Lower leg skin (tissue), 4 donors: ENCODE results near the gene C2orf76. TPM values are rescaled to one million over a fixed set of nuclear protein-coding genes. Genes with fewer than 3 reads are reported as not detected.

Source experiments
- DNase-seq, 2 donors: peaks; one replicate each; pipeline ENCODE4 v3.0.0-alpha.2; 2019; ENCODE audit warnings: low spot score in 2 of 2
- H3K4me3 ChIP-seq: fragments of 200-600 bp; sonication (generic); 2 replicates; pipeline ENCODE4 v1.5.1; 2017; ENCODE audit warnings: mild to moderate bottlenecking, low read depth; ENCODE audit not compliant: poor library complexity, severe bottlenecking
- POLR2A ChIP-seq, 2 donors: fragments of 450-650 bp; IDR thresholded peaks; one replicate each; pipeline ENCODE4 v1.6.1; 2016 to 2017; ENCODE audit warnings: antibody characterized with exemption in 2 of 2, mild to moderate bottlenecking in 1 of 2, moderate library complexity in 1 of 2
- WGBS, 2 donors: methylation state at CpG; one replicate each; pipeline ENCODE4 v1.1.5; 2018; 5-methylcytosine and 5-hydroxymethylcytosine counted together
- intact Hi-C: fragments of 100-400 bp; cut with DNase I; formaldehyde crosslinking; loops from one replicate; pipeline ENCODE4 v1.15.0; 2023; ENCODE audit warnings: low total_unique reads
- total RNA-seq, 4 donors: library from RNA; depleted of rRNA; stranded (reverse); fragments of >200 nt; gene quantifications; one replicate each; pipeline ENCODE4 v1.1.0, GENCODE V29; 2016
- TF ChIP-seq, protein P1 (sequence below), 3 donors: fragments of 450-650 bp; IDR thresholded peaks; one replicate each; pipeline ENCODE4 v1.5.1; 2016; ENCODE audit warnings: antibody characterized with exemption in 3 of 3, mild to moderate bottlenecking in 3 of 3, moderate library complexity in 2 of 3

Gene C2orf76
- total RNA-seq, 4 donors from 2014 or later: 13.3 to 18.3 (median 16.7) TPM

DNA sequence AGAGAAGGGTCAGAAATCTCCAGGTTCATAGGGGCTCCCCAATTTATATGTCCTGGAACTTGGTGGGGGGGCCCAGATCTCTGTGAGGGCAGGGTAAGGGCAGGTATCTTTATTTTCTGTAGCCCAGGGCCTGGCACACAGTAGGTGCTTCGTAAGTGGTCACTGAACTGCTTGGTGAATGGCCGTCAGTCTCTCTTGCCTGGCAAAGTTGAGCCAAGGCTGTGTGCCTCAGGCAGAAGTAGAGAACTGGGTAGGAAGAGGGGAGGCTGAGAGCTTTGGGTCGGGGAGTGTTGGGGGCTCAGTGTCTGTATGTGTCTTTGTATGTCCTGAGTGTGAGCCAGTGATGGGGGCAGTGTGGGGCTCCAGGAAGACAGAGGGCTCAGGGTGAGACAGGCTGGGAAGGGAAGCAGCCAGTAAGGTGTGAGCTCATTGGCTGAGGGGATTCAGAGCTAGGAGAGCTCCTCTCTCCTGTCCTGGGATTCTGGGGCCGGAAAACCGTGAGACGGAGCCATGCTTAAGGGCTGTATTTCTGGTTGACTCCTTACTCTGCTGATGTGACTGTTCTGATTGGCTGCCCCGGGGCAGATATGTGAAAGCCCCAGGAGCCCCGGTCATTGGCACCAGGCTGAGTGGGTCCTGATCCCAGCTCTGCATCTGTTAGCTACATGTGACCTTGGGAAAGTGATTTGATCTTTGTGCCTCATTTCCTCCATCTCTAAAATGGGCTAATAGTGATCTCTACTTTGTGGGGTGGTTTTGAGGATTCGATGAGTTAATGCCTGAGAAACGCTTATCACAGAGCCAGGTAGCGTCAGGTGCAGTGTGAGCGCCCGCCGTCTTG lies 112.7 kb downstream of the C2orf76 start:
- TF ChIP-seq, protein P1, sequence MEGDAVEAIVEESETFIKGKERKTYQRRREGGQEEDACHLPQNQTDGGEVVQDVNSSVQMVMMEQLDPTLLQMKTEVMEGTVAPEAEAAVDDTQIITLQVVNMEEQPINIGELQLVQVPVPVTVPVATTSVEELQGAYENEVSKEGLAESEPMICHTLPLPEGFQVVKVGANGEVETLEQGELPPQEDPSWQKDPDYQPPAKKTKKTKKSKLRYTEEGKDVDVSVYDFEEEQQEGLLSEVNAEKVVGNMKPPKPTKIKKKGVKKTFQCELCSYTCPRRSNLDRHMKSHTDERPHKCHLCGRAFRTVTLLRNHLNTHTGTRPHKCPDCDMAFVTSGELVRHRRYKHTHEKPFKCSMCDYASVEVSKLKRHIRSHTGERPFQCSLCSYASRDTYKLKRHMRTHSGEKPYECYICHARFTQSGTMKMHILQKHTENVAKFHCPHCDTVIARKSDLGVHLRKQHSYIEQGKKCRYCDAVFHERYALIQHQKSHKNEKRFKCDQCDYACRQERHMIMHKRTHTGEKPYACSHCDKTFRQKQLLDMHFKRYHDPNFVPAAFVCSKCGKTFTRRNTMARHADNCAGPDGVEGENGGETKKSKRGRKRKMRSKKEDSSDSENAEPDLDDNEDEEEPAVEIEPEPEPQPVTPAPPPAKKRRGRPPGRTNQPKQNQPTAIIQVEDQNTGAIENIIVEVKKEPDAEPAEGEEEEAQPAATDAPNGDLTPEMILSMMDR (IDR thresholded peaks at IDR 0.05): no peak
- no peak for TF ChIP-seq POLR2A (IDR thresholded peaks at IDR 0.05)
- H3K4me3 ChIP-seq: no peak overlapping the region
- DNase-seq: peak in 1 of 2 donors; percentile 70
- 90 to 96% methylated on average over 14 of the region's 14 CpGs for WGBS, 2 donors
- intact Hi-C loops: no loop called here

GRCh38 chr2:119253114-119253702 lies 113.4 kb downstream of the C2orf76 start:
- DNase-seq: no peak
- 35 to 56% methylated on average over 2 of the region's 2 CpGs for WGBS, 2 donors
- intact Hi-C loops: no loop called here
- TF ChIP-seq, protein P1 (IDR thresholded peaks at IDR 0.05): no peak
- TF ChIP-seq POLR2A (IDR thresholded peaks at IDR 0.05): no peak
- no peak overlapping the region for H3K4me3 ChIP-seq

Other genes starting within 250 kb of the C2orf76 start
- gene C1QL2, start 208.1 kb downstream of the C2orf76 start, total RNA-seq: under 1 TPM in 2 of 4 donors, not detected in 2; 0.22 to 0.65 TPM
- gene STEAP3, start 143.0 kb downstream of the C2orf76 start, total RNA-seq: 10 to 100 TPM; 16.7 to 25.1 (median 22.0) TPM
- 100 to 1,000 TPM; 266 to 369 (median 326) TPM for gene DBI, start 143 bp upstream of the C2orf76 start, total RNA-seq
- gene TMEM37, start 65.0 kb upstream of the C2orf76 start, total RNA-seq: 1 to 10 TPM; 2.8 to 8.7 (median 6.8) TPM
- gene SCTR, start 157.6 kb upstream of the C2orf76 start, total RNA-seq: not detected
- gene CFAP221, start 177.6 kb upstream of the C2orf76 start, total RNA-seq: not detected